ENCODE results near the gene GADL1. TPM values are rescaled to one million over a fixed set of nuclear protein-coding genes. Genes with fewer than 3 reads are reported as not detected.

GADL1 gene
- total RNA-seq, 1 experiment from 2014 or later = not detected

DNA sequence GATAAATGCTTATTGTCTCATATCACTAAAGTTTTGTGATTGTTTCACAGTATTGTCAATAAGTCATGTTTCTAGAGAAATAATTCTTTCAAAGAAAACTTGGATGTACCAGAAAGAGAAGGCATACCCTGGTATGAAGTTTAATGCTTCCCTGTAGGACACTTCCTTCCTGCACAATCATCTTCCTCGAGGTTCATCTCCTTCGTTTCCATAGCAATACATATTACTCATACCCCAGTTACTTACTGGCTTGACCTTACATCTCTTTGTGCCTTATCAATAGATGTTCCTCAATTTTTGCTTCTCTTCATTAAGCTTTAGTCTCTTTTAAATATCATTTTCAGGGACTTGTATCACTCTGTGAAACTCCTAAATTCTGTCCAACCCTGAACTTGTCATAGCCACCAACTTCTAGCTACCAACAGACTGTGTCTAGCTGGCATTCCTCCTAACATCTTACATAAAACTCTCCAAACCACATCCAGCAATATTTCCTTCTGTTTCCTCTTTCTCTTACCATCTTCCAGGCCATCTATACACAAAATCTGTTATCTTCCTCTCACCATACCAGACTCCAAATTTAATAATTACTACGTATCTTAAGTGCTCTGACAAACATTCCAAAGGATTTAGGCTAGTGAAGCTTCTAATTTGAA is 134.3 kb downstream of the GADL1 start:
- DNase-seq (ENCODE audit: low spot score) = no peak

GRCh38 chr3:30756218-30756617 is 138.2 kb downstream of the GADL1 start:
- no peak for DNase-seq (ENCODE audit: low spot score)

GRCh38 chr3:30754426-30754825 is 140.0 kb downstream of the GADL1 start:
- DNase-seq (ENCODE audit: low spot score) = no peak

DNA sequence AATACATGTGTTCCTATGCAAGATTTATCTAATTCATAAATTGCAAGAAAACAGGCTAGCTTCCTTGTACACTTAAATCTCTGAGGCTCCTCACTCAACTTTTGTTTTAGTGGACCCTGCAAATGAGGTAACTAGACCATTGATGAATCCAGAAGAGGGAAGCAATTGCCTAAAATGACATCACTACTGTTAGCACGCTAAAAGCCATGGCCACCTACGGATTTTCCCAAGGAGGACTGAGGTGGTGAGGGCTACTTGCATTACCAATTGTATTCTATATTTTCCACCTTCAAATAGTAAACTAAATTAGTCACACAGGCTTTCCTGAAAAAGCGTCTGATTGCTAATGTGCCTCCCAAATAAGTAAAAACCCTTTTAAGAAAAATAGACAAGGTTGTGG is 140.7 kb downstream of the GADL1 start:
- no peak for DNase-seq (ENCODE audit: low spot score)

- DNase-seq (ENCODE audit: low spot score) = peak; percentile 52
Measured at GRCh38 chr3:30752970-30753369, 141.5 kb downstream of the GADL1 start.

DNA sequence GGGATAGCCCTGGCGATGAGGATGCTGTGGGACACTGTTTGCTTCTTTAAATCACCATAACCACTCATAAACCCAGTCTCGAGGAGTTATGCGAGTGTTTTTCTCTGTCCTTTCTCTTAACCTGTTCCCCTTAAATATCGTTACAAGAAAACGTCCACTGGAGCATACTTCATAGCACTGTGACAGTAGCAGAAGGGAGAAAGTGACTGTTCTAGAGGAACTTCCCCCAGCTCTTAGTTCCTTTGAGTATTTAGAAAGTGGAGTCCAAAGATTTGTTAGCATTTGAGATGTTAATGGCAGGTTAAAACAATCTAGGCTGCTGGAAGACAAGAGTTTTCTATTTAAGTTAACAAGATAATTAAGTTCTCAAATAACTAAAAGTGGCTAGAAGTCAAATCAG is 142.0 kb downstream of the GADL1 start:
- DNase-seq (ENCODE audit: low spot score) = no peak

DNA sequence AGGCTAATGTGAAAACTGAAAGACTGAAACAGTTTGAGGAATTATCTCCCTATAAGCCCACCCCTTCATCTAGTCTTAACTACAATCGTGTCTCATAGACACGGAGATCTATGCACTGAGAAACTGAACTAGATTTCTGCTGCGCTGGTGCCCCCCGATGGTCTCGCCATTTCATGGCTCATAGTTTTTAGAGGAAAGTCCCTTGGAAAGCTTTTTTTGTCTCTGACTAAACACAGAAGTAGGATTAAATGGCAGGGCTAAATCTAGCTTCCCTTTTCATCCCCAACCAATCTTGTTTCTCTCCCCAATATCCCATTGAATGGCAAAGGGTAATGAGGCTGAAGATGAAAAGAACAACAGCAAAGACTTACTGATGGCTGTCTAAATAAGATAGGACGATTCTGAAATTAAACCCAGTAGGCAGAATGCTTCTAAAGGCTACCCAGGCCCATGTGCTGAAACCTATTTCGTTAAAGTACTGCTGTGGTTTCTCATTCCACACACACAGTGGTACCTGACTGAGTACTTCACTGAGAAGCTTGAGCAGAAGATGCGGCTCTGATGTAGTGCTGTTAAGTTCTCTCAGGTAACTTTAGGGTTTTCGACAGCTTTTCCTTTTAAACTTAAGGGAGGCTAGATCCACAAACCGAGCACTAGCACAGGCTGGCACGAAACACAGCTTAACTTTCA is 142.7 kb downstream of the GADL1 start:
- peak; percentile 54 for DNase-seq (ENCODE audit: low spot score)

DNA sequence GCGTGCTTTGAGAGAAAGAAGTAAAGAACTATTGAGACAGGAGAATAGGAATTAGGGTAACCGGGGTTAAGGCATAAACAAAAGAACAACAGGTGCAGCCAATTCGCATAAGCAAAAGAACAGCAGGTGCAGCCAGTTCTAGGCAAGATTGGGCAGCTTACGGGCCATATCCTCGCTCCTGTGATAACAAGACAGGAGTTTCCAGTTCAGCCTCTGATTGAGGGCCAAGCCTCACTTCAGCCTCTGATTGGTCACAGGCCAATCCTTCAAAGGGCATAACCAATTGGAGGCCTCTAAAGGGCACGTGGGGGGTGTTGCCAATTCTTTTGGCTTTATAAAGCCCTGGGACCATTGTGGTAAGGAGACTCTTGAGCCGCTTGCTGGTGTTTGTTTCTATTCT is 143.5 kb downstream of the GADL1 start:
- DNase-seq (ENCODE audit: low spot score) = no peak

- peak; percentile 30 for DNase-seq (ENCODE audit: low spot score)
Measured at GRCh38 chr3:30749230-30749629, 145.2 kb downstream of the GADL1 start.

GRCh38 chr3:30747771-30748281 is 146.6 kb downstream of the GADL1 start:
- peak; percentile 64 for DNase-seq (ENCODE audit: low spot score)

- DNase-seq (ENCODE audit: low spot score) = no peak
Measured at GRCh38 chr3:30743641-30744317, 150.7 kb downstream of the GADL1 start.

- no peak for DNase-seq (ENCODE audit: low spot score)
Measured at GRCh38 chr3:30742796-30743619, 151.5 kb downstream of the GADL1 start.

- DNase-seq (ENCODE audit: low spot score) = no peak
Measured at GRCh38 chr3:30741889-30742288, 152.6 kb downstream of the GADL1 start.

GRCh38 chr3:30738605-30739004 is 155.9 kb downstream of the GADL1 start:
- DNase-seq (ENCODE audit: low spot score) = no peak

GRCh38 chr3:30737743-30738499 is 156.5 kb downstream of the GADL1 start:
- DNase-seq (ENCODE audit: low spot score) = no peak

DNA sequence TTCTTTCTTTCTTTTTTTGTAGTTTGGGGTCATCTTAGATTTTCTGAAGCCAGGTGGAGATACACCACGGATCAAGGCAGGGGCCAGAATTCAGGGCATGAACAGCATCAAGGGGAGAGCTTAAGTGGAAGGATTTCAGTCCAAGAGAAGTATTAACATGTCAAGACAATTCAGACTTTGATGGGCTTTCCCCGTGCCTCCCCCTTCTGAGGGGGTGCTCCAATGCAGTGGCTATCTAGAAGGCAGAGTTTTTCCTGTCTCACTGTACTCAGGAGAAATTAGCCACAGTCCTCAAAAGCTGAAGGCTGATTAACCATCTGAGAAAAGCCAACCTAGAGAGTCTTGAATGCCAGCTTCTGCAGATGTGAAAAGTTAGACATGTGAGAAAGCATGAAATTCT is 160.8 kb downstream of the GADL1 start:
- DNase-seq (ENCODE audit: low spot score) = no peak

GRCh38 chr3:30733209-30733608 is 161.3 kb downstream of the GADL1 start:
- DNase-seq (ENCODE audit: low spot score) = no peak

DNA sequence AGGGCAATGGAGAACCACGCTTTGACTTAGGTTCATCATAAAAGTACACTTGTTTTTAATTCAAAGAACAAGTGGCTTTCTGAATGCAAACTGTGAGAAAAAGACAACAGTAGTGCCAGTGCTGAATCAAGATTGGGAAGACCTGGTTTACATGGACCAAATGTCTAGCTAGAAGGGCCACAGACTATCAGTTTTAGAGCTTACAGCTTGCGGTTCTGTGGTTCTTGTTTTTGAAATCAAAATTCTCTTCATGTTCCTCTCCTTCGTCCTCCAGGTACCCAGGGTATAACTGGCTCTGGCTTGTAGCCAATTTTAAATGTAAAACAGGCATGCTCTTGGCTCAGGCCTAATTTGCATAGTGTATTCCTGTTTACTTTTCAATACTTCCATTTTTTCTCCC is 163.5 kb downstream of the GADL1 start:
- DNase-seq (ENCODE audit: low spot score) = no peak

GRCh38 chr3:30729936-30730335 is 164.5 kb downstream of the GADL1 start:
- no peak for DNase-seq (ENCODE audit: low spot score)

GRCh38 chr3:30729512-30729911 is 164.9 kb downstream of the GADL1 start:
- DNase-seq (ENCODE audit: low spot score) = no peak

GRCh38 chr3:30728143-30728542 is 166.3 kb downstream of the GADL1 start:
- no peak for DNase-seq (ENCODE audit: low spot score)

All from HT-29 (cell line).